GM23338 (cell line): ENCODE data around the gene BCAS3. TPM values are rescaled to one million over a fixed set of nuclear protein-coding genes. Genes with fewer than 3 reads are reported as not detected.

Source experiments
- ATAC-seq: fragments of 200-7000 bp; cut with Tn5 transposase; 3 replicates; pipeline ENCODE4 v1.9.1; 2020
- DNase-seq: peaks from one replicate; pipeline ENCODE4 v3.0.0-alpha.2; 2015; ENCODE audit warnings: low spot score
- H2AFZ ChIP-seq: fragments of 200-600 bp; sonication (generic); 2 replicates; pipeline ENCODE4 v1.8.0; 2016; ENCODE audit warnings: antibody characterized with exemption, mild to moderate bottlenecking, moderate library complexity
- H3F3A ChIP-seq: fragments of 200-600 bp; sonication (generic); replicated peaks from 2 replicates; pipeline ENCODE4 v1.8.0; 2017; ENCODE audit warnings: antibody characterized with exemption, mixed run types, low read depth
- H3K27ac ChIP-seq: fragments of 200-600 bp; sonication (generic); 2 replicates; pipeline ENCODE4 v1.6.1; 2016; ENCODE audit warnings: low read depth
- H3K27me3 ChIP-seq: fragments of 200-600 bp; sonication (generic); 2 replicates; pipeline ENCODE4 v1.8.0; 2016; ENCODE audit warnings: mild to moderate bottlenecking, mixed run types, moderate library complexity; ENCODE audit not compliant: insufficient read depth
- H3K36me3 ChIP-seq: fragments of 200-600 bp; sonication (generic); 2 replicates; pipeline ENCODE4 v1.8.0; 2016; ENCODE audit warnings: mild to moderate bottlenecking; ENCODE audit not compliant: insufficient read depth
- H3K4me1 ChIP-seq: fragments of 200-600 bp; sonication (generic); 2 replicates; pipeline ENCODE4 v1.8.0; 2016; ENCODE audit warnings: mild to moderate bottlenecking, moderate library complexity; ENCODE audit not compliant: insufficient read depth
- H3K4me2 ChIP-seq: fragments of 200-600 bp; sonication (generic); 2 replicates; pipeline ENCODE4 v1.7.1; 2017; ENCODE audit warnings: mixed run types
- H3K4me3 ChIP-seq: fragments of 200-600 bp; sonication (generic); 2 replicates; pipeline ENCODE4 v1.6.1; 2016; ENCODE audit warnings: mixed run types
- H3K79me2 ChIP-seq: fragments of 200-600 bp; sonication (generic); replicated peaks from 2 replicates; pipeline ENCODE4 v1.8.0; 2017; ENCODE audit warnings: mild to moderate bottlenecking; ENCODE audit not compliant: insufficient read depth
- H3K9me2 ChIP-seq: fragments of 200-600 bp; sonication (generic); 2 replicates; pipeline ENCODE4 v1.8.0; 2017; ENCODE audit not compliant: insufficient read depth
- H4K20me1 ChIP-seq: fragments of 200-600 bp; sonication (generic); replicated peaks from 2 replicates; pipeline ENCODE4 v1.8.0; 2017; ENCODE audit warnings: mild to moderate bottlenecking; ENCODE audit not compliant: insufficient read depth
- H3K27ac Mint-ChIP-seq: 2 replicates; pipeline ENCODE4 v1.8.0; 2020; ENCODE audit warnings: inconsistent platforms, mild to moderate bottlenecking, moderate library complexity, mixed read lengths
- H3K27me3 Mint-ChIP-seq: 3 replicates; pipeline ENCODE4 v1.8.0; 2022; ENCODE audit warnings: low read depth, mild to moderate bottlenecking, moderate library complexity, mixed read lengths, inconsistent platforms; ENCODE audit not compliant: insufficient read depth, poor library complexity
- H3K36me3 Mint-ChIP-seq: 3 replicates; pipeline ENCODE4 v1.8.0; 2021; ENCODE audit warnings: low read depth, mild to moderate bottlenecking, inconsistent platforms, moderate library complexity, mixed read lengths
- H3K4me1 Mint-ChIP-seq: 3 replicates; pipeline ENCODE4 v1.8.0; 2020; ENCODE audit warnings: mild to moderate bottlenecking, inconsistent platforms, mixed read lengths
- H3K4me3 Mint-ChIP-seq: 3 replicates; pipeline ENCODE4 v1.8.0; 2021; ENCODE audit warnings: moderate library complexity, mild to moderate bottlenecking, inconsistent platforms, mixed read lengths
- H3K9me3 Mint-ChIP-seq: 3 replicates; pipeline ENCODE4 v1.8.0; 2020; ENCODE audit warnings: moderate library complexity, mild to moderate bottlenecking, inconsistent platforms, mixed read lengths
- CREB1 ChIP-seq: fragments of 250-450 bp; sonication (Bioruptor Pico); IDR thresholded peaks from 2 replicates; pipeline ENCODE4 v1.5.0; 2020; ENCODE audit warnings: low read depth, mild to moderate bottlenecking, moderate library complexity
- CTCF ChIP-seq, 2 experiments: fragments of 200-600 bp in 1 of 2; sonication (generic) in 1 of 2; conservative IDR thresholded peaks; 2 replicates each; pipeline versions ENCODE4 v1.5.1 to v1.6.1; 2016 to 2017; ENCODE audit warnings: antibody characterized with exemption in 2 of 2, low read depth in 2 of 2, mild to moderate bottlenecking in 2 of 2, moderate library complexity in 1 of 2
- ETS1 ChIP-seq: IDR thresholded peaks from 2 replicates; pipeline ENCODE4 v1.6.1; 2016; ENCODE audit warnings: antibody characterized with exemption
- EZH2 ChIP-seq: fragments of 200-600 bp; sonication (generic); IDR thresholded peaks from one replicate; pipeline ENCODE4 v1.8.0; 2017; ENCODE audit warnings: antibody characterized with exemption, mild to moderate bottlenecking, low read depth; ENCODE audit not compliant: unreplicated experiment
- EZH2phosphoT487 ChIP-seq: fragments of 200-600 bp; sonication (generic); IDR thresholded peaks from one replicate; pipeline ENCODE4 v1.8.1; 2018; ENCODE audit warnings: antibody characterized with exemption; ENCODE audit not compliant: unreplicated experiment
- JUNB ChIP-seq: IDR thresholded peaks from one replicate; pipeline ENCODE4 v1.6.1; 2016; ENCODE audit warnings: antibody characterized with exemption; ENCODE audit not compliant: unreplicated experiment
- NANOG ChIP-seq: IDR thresholded peaks from 2 replicates; pipeline ENCODE4 v1.6.1; 2016; ENCODE audit warnings: antibody characterized with exemption, borderline replicate concordance
- POLR2AphosphoS5 ChIP-seq: IDR thresholded peaks from 2 replicates; pipeline ENCODE4 v1.6.1; 2016; ENCODE audit warnings: antibody characterized with exemption, low read depth
- REST ChIP-seq: IDR thresholded peaks from one replicate; pipeline ENCODE4 v1.6.1; 2018; ENCODE audit warnings: antibody characterized with exemption; ENCODE audit not compliant: unreplicated experiment
- STAT1 ChIP-seq: IDR thresholded peaks from one replicate; pipeline ENCODE4 v1.6.1; 2016; ENCODE audit warnings: antibody characterized with exemption; ENCODE audit not compliant: unreplicated experiment
- ZNF114 ChIP-seq: fragments of 250-450 bp; sonication (Bioruptor Pico); IDR thresholded peaks from 2 replicates; pipeline ENCODE4 v1.5.0; 2020; ENCODE audit warnings: mild to moderate bottlenecking, moderate library complexity
- ZNF331 ChIP-seq: fragments of 250-450 bp; sonication (Bioruptor Pico); IDR thresholded peaks from 2 replicates; pipeline ENCODE4 v1.5.0; 2020; ENCODE audit warnings: low read depth, mild to moderate bottlenecking, moderate library complexity
- ZNF462 ChIP-seq: fragments of 250-450 bp; sonication (Bioruptor Pico); IDR thresholded peaks from 2 replicates; pipeline ENCODE4 v1.5.0; 2020; ENCODE audit warnings: mild to moderate bottlenecking, moderate library complexity
- polyA plus RNA-seq: library from polyadenylated mRNA; unstranded; fragments of >200 nt; fragmentation: Nextera tagmentation; extraction: Ambion mirVana; gene quantifications from 2 replicates; pipeline ENCODE4 v1.2.1, GENCODE V29; 2016
- total RNA-seq: library from RNA; depleted of rRNA; stranded (reverse); fragments of >200 nt; shearing (Covaris generic); gene quantifications from 2 replicates; pipeline ENCODE4 v1.2.3, GENCODE V29; 2014

Gene BCAS3
- total and polyA plus RNA-seq, 2 experiments from 2014 or later, result 8.2 to 28.0 TPM

- Mint-ChIP-seq H3K9me3 (no peaks in the 10 kb centered on the region), H3K27ac (no peak overlapping the region)
Measured at GRCh38 chr17:61267847-61268246, 590.2 kb downstream of the BCAS3 start.

More at GRCh38 chr17:61267847-61268246, 590.2 kb downstream of the BCAS3 start:
- Histone ChIP-seq H3K27me3 (no peaks in the 10 kb centered on the region), H3K4me1 (no peaks in the 10 kb centered on the region), H3K4me2 (no peak overlapping the region), H3K27ac (no peak overlapping the region), H3K4me3 (no peak overlapping the region), H4K20me1 (no peaks in the 10 kb centered on the region), H3K79me2 (no peaks in the 10 kb centered on the region), H2AFZ (no peak overlapping the region), H3K9me2 (no peaks in the 10 kb centered on the region), H3F3A (no peaks in the 10 kb centered on the region), H3K36me3 (no peaks in the 10 kb centered on the region)
- Mint-ChIP-seq H3K4me1 (no peaks in the 10 kb centered on the region), H3K27me3 (no peaks in the 10 kb centered on the region), H3K4me3 (no peak overlapping the region), H3K36me3 (no peaks in the 10 kb centered on the region)
- ATAC-seq, result no peak
- TF ChIP-seq ZNF114 (CRISPR knock-in tag) (no peak), NANOG (no peak), ZNF331 (no peak), CTCF (conservative IDR thresholded peaks at IDR 0.05; ENCODE audit: low read depth in 2 of 2) (no peak), REST (no peak), ZNF462 (CRISPR knock-in tag) (no peak), JUNB (no peak), STAT1 (no peak), EZH2 (no peak), POLR2AphosphoS5 (no peak), CREB1 (no peak), ETS1 (no peak), EZH2phosphoT487 (no peak)
- DNase-seq, result no peak
